Activated naive CD4-positive, alpha-beta T cell treated with anti-CD3 and anti-CD28 coated beads, Interleukin-2, amount 50 U/mL, for 24 hours (primary cell): ENCODE measurements around the gene RNPEPL1.

Experiments
- H3K27ac Mint-ChIP-seq: one replicate; pipeline ENCODE4 v1.8.0; 2021; ENCODE audit warnings: mild to moderate bottlenecking, mixed read lengths
- H3K27me3 Mint-ChIP-seq: one replicate; pipeline ENCODE4 v1.8.0; 2021; ENCODE audit warnings: mixed read lengths
- H3K36me3 Mint-ChIP-seq: one replicate; pipeline ENCODE4 v1.8.0; 2021; ENCODE audit warnings: mixed read lengths
- H3K4me1 Mint-ChIP-seq: one replicate; pipeline ENCODE4 v1.8.0; 2021; ENCODE audit warnings: mixed read lengths
- H3K4me3 Mint-ChIP-seq: one replicate; pipeline ENCODE4 v1.8.0; 2021; ENCODE audit warnings: mild to moderate bottlenecking, mixed read lengths
- H3K9me3 Mint-ChIP-seq: one replicate; pipeline ENCODE4 v1.8.0; 2021; ENCODE audit warnings: mixed read lengths

Gene RNPEPL1

DNA sequence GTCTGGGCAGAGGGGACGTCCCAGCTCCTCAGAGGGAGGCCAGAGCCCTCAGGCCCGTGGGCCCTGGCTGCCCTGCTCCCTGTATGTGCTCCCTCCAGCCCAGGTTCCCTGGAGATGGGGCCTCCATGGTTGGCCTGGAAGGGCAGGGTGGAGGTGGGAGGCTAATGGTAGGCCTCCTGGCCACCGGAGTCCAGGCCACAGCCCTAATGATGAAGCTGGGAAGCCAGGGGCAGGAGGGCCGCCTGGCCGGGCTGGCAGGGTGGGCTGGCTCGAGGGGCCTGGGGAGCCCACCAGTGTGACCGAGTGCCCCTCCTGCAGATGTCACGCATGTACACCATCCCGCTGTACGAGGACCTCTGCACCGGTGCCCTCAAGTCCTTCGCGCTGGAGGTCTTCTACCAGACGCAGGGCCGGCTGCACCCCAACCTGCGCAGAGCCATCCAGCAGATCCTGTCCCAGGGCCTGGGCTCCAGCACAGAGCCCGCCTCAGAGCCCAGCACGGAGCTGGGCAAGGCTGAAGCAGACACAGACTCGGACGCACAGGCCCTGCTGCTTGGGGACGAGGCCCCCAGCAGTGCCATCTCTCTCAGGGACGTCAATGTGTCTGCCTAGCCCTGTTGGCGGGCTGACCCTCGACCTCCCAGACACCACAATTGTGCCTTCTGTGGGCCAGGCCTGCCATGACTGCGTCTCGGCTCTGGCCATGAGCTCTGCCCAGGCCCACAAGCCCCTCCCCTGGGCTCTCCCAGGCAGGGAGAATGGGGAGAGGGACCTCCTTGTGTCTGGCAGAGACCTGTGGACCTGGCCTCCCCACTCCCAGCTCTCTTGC, 9.2 kb downstream of the RNPEPL1 start:
- Mint-ChIP-seq H3K27me3 (no peaks in the 10 kb centered on the region), H3K9me3 (no peaks in the 10 kb centered on the region), H3K36me3 (peaks cover 2% of the 10 kb centered on the region), H3K4me3 (no peak overlapping the region), H3K4me1 (peaks cover 25% of the 10 kb centered on the region), H3K27ac (no peak overlapping the region)

- no peak overlapping the region for H3K4me3 Mint-ChIP-seq
- H3K9me3 Mint-ChIP-seq, result no peaks in the 10 kb centered on the region
- peaks cover 29% of the 10 kb centered on the region for H3K4me1 Mint-ChIP-seq
- peak overlapping the region; percentile 51 for H3K27ac Mint-ChIP-seq
- peaks cover 2% of the 10 kb centered on the region for H3K36me3 Mint-ChIP-seq
- no peaks in the 10 kb centered on the region for H3K27me3 Mint-ChIP-seq
These were observed 9.8 kb downstream of the RNPEPL1 start for GRCh38 chr2:240578110-240578450.

DNA sequence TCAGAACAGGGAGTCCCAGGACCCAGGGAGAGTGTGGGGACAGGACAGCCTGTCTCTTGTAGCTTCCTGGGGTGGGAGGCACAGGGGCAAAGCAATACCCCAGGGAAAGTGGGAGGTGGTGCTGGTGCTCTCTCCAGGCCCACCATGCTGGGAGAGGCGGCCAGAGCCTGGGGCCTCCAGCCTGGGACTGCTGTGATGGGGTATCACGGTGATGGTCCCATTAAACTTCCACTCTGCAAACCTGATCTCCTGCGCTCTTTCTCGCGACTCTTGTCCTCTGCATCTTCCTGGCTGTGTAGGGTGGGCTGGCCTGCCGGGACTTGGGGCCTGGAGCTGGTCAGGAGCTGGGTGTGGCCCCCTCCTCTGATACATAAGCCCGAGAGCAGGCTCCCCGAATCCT, 10.2 kb downstream of the RNPEPL1 start:
- Mint-ChIP-seq H3K9me3 (no peaks in the 10 kb centered on the region), H3K4me3 (no peak overlapping the region), H3K27ac (peak overlapping the region; percentile 51), H3K27me3 (no peaks in the 10 kb centered on the region), H3K36me3 (peaks cover 2% of the 10 kb centered on the region), H3K4me1 (peaks cover 32% of the 10 kb centered on the region)

- H3K36me3 Mint-ChIP-seq, result peaks cover 2% of the 10 kb centered on the region
- H3K27me3 Mint-ChIP-seq, result no peaks in the 10 kb centered on the region
- H3K9me3 Mint-ChIP-seq, result no peaks in the 10 kb centered on the region
- no peak overlapping the region for H3K4me3 Mint-ChIP-seq
- peaks cover 34% of the 10 kb centered on the region for H3K4me1 Mint-ChIP-seq
- peak overlapping the region; percentile 84 for H3K27ac Mint-ChIP-seq
These were observed 10.9 kb downstream of the RNPEPL1 start for GRCh38 chr2:240579071-240579762.

DNA sequence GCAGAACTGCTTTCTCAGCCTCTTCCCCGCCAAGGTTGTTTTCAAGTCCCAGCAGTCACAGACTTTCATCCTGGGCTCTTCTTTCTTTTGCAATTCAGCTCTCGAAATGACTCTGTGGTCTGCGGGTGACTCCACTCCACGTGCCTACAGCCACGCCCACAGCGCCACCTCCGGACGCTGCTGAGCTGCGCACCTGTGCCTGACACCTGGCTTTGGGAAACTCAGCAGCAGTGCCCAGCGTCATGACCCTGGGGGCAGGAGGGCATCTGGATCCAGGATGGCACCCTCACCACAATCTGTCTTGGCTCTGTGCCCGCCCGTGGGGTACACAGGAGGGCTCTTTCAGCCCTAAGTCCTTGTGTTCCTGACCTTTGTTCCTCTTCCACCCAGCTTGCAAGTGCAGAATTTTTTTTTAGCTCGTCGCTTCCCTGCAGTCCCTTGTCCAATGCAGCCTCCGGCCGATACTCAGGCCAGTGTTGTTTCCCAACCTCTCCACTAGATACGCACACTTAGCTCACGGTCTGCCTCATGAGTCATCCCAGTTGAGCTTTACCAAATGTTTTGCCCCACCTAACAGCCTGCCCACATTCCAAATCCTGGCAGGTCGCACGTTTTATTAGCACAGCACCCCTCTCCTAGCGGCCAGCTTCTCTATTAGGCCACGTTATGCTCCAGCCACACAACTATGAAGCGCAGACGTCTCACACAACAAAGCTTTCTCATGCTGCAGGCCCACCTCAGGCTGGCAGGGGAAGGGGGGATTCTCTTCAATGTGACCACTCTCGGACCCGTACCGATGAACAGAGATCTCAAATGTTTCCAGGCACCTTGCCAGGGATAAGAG, 11.7 kb downstream of the RNPEPL1 start:
- Mint-ChIP-seq H3K27me3 (no peaks in the 10 kb centered on the region), H3K27ac (peak overlapping the region; percentile 84), H3K4me1 (peaks cover 41% of the 10 kb centered on the region), H3K9me3 (no peaks in the 10 kb centered on the region), H3K4me3 (no peak overlapping the region), H3K36me3 (peaks cover 2% of the 10 kb centered on the region)

DNA sequence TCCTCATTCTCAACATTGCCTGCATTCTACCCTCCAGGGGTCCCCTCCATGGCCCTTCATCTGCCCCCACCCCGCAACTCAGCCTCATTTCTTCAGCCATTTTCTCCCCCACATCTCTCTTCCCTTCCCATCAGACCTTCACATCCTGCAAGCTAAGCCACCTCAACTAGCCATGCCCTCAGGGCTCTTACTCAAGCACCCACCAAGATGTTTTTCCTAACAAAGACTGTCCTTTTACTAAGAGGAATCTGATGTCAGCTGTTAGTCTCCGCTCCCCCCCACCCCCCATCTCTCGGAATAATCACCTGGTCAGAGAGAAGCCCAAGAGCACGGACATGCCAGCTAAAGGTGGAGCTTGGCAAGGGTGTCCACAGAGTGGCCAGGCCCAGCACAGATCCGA, 13.5 kb downstream of the RNPEPL1 start:
- peaks cover 44% of the 10 kb centered on the region for H3K4me1 Mint-ChIP-seq
- no peak overlapping the region for H3K27ac Mint-ChIP-seq
- no peaks in the 10 kb centered on the region for H3K9me3 Mint-ChIP-seq
- H3K4me3 Mint-ChIP-seq, result no peak overlapping the region
- peaks cover 2% of the 10 kb centered on the region for H3K36me3 Mint-ChIP-seq
- H3K27me3 Mint-ChIP-seq, result no peaks in the 10 kb centered on the region

GRCh38 chr2:240582781-240583180, 14.5 kb downstream of the RNPEPL1 start:
- Mint-ChIP-seq H3K27ac (no peak overlapping the region), H3K36me3 (peaks cover 2% of the 10 kb centered on the region), H3K27me3 (no peaks in the 10 kb centered on the region), H3K9me3 (no peaks in the 10 kb centered on the region), H3K4me3 (no peak overlapping the region), H3K4me1 (peaks cover 50% of the 10 kb centered on the region)

- Mint-ChIP-seq H3K4me3 (no peak overlapping the region), H3K27me3 (no peaks in the 10 kb centered on the region), H3K36me3 (peaks cover 2% of the 10 kb centered on the region), H3K9me3 (no peaks in the 10 kb centered on the region), H3K4me1 (peaks cover 58% of the 10 kb centered on the region), H3K27ac (no peak overlapping the region)
These were observed 15.5 kb downstream of the RNPEPL1 start for GRCh38 chr2:240583774-240584173.

DNA sequence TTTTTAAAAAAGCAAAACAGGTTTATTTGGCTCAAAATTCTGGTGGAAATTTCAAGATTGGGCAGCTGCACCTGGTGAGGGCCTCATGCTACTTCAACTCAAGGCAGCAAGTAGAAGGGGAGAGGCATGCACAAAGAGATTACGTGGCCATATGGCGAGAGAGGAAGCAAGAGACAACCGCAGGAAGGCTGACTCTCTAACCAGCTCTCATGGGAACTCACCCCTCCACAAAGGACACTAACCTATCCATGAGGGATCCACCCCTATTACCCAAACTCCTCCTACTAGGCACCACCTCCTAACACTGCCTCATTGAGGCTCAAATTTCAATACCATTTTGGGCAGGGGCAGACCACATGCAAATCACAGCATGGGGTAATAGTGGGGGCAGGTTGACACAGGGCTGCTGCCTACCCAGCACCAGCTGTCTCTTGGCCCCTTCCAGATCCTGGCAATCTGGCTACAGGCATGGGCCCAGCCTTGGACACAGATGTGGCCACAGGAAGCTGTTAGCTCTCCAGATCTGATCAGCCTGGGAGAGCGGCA, 16.3 kb downstream of the RNPEPL1 start:
- H3K36me3 Mint-ChIP-seq, result peaks cover 2% of the 10 kb centered on the region
- H3K4me3 Mint-ChIP-seq, result peak overlapping the region; percentile 92
- peaks cover 57% of the 10 kb centered on the region for H3K4me1 Mint-ChIP-seq
- H3K27me3 Mint-ChIP-seq, result no peaks in the 10 kb centered on the region
- no peaks in the 10 kb centered on the region for H3K9me3 Mint-ChIP-seq
- H3K27ac Mint-ChIP-seq, result no peak overlapping the region

DNA sequence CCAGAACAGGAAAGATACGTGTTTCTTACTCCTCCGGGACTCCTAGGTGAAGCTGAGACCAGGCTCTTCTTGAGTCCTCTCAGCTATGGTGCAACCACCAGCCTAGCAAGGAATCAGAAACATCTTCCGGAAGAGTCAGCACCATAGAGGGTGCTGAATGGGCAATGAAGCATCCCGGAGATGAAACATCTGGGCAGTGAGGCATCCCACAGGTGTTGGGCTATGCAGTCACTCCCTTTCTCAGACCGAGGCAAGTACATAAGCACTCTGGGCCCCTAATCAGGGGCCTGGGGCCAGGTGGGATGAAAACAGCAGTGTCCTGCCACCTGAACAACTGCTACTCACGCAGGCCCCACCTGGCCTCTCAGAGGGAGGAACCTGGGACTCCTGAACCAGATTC, 16.8 kb downstream of the RNPEPL1 start:
- Mint-ChIP-seq H3K4me1 (peaks cover 52% of the 10 kb centered on the region), H3K27me3 (no peaks in the 10 kb centered on the region), H3K36me3 (peaks cover 2% of the 10 kb centered on the region), H3K27ac (no peak overlapping the region), H3K9me3 (no peaks in the 10 kb centered on the region), H3K4me3 (peak overlapping the region; percentile 92)

- Mint-ChIP-seq H3K4me1 (peaks cover 47% of the 10 kb centered on the region), H3K27ac (peak overlapping the region; percentile 90), H3K36me3 (peaks cover 2% of the 10 kb centered on the region), H3K9me3 (no peaks in the 10 kb centered on the region), H3K4me3 (peak overlapping the region; percentile 92), H3K27me3 (no peaks in the 10 kb centered on the region)
These were observed 17.5 kb downstream of the RNPEPL1 start for GRCh38 chr2:240585681-240586197.

DNA sequence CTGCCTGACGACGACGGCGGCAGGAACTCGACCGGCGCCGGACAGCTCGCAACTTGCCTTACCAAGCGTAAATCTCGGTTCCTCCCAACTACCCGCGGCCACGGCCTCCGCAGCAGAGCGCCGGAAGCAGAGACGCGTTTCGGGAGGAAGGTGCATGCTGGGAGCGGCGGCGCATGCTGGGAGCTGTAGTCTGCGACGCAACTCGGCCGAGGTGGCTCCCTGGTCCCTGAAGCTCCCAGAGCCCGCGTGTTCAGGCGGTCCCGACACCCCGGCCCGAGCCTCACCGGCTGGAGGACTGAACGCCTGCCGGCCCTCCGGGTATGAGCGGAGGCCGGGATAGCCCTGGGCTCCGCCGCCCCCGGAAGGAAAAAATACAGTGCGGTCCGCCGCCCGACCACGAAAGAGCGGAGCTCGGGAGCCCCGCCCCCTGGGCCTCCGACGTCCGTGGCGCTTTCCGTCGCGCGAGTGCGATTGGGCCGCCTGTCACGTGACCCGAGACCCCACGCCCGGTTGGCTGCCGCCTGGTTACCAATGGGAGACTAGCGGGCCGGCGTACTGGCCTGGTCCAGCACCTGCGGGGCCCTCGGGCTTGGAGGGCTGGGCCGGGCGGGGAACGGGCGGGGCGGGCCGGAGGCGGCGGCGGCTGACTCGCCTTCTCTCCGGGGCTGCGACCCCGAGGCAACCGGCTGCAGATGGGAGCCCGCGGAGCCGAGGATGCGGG, 18.1 kb downstream of the RNPEPL1 start, which contains the start of gene CAPN10:
CAPN10 (plus strand) TSS at position 537 of the 721 bp plus-strand sequence; CDS start at position 715, 178 bp downstream.
- H3K4me1 Mint-ChIP-seq, result peaks cover 47% of the 10 kb centered on the region
- H3K4me3 Mint-ChIP-seq, result peak within 1 kb of the TSS; percentile 94
- no peaks in the 10 kb centered on the region for H3K9me3 Mint-ChIP-seq
- H3K27me3 Mint-ChIP-seq, result no peaks in the 10 kb centered on the region
- peak within 1 kb of the TSS; percentile 90 for H3K27ac Mint-ChIP-seq
- peaks cover 2% of the 10 kb centered on the region for H3K36me3 Mint-ChIP-seq

- H3K36me3 Mint-ChIP-seq, result no peaks in the 10 kb centered on the region
- H3K4me3 Mint-ChIP-seq, result peak overlapping the region; percentile 94
- H3K4me1 Mint-ChIP-seq, result peaks cover 44% of the 10 kb centered on the region
- no peaks in the 10 kb centered on the region for H3K9me3 Mint-ChIP-seq
- H3K27me3 Mint-ChIP-seq, result no peaks in the 10 kb centered on the region
- peak overlapping the region; percentile 84 for H3K27ac Mint-ChIP-seq
These were observed 18.9 kb downstream of the RNPEPL1 start for GRCh38 chr2:240586919-240587800.
